ENCODE data around the gene PUS7. TPM values are rescaled to one million over a fixed set of nuclear protein-coding genes. Genes with fewer than 3 reads are reported as not detected.

The PUS7 gene
- total RNA-seq: 35.7 and 37.3 TPM in 2 replicates

GRCh38 chr7:105521717-105522463 lies at the start of gene PUS7:
PUS7 (minus strand) TSS chr7:105522271; CDS start chr7:105508512, 13,759 bp downstream.

DNA sequence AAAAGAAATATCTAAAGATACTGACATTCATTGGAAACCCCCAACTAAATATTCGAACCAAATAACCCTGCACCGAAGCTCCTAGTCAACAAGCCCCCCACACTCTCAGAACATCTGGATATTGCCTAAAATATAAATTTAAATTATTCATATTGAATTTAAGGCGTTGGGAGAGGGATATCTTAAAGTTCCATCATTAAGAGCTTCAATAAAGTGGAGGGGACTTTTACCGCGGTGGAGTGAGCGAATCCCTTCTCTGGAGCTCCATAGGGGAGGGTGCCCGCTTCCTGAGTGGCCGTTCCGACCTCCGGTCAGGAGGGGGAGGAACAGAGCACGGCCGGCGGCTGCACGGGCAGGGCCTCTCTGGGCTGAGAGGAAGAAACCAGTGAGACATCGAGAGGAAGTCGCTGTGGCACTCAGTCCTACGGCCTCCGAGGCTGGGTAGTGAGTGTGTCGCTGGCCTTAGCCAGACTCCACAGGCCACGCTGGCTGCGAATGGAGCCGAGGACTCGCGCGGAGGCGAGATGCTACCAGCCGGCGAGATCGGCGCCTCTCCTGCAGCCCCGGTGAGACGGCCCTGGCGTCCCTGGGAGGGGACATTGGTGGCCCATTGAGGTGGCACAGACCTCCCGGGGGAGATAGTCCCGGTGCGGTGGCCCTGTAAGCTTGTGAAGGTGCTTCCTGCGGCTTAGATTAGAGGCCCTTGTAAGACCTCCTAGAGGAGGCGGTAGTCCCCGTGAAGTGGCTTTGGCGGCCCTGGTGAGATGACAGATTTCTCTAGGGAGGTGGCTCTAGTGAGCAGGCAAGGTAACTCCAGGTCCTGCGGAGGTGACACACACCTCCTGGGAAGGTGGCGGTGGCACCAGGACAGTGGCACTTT lies 10.0 kb upstream of the PUS7 start, which contains the start of gene RINT1:
Gene RINT1 (plus strand): TSS at position 410 of the 880 bp plus-strand sequence. CDS start 115 bp downstream, at position 525.

Other genes starting within 250 kb of the PUS7 start
- gene SRPK2, start 133.3 kb downstream of the PUS7 start, total RNA-seq: 48.2 and 53.1 TPM in 2 replicates
- 8.0 and 11.1 TPM in 2 replicates for gene RINT1, start 9.9 kb upstream of the PUS7 start, total RNA-seq
- gene EFCAB10, start 59.2 kb upstream of the PUS7 start, total RNA-seq: 0.48 and 0.64 TPM in 2 replicates